Loucy (cell line): ENCODE results near the gene IRAK3.

Experiments used
- H2AFZ ChIP-seq: fragments of 200-600 bp; sonication (generic); 2 replicates; pipeline ENCODE4 v1.6.0; 2016; ENCODE audit warnings: antibody characterized with exemption, mild to moderate bottlenecking, low read length, moderate library complexity
- H3F3A ChIP-seq: fragments of 200-600 bp; 2 replicates; pipeline ENCODE4 v1.6.0; 2016; ENCODE audit warnings: antibody characterized with exemption, low read depth, mild to moderate bottlenecking
- H3K27me3 ChIP-seq: fragments of 200-600 bp; sonication (generic); 2 replicates; pipeline ENCODE4 v1.6.1; 2014; ENCODE audit warnings: low read length, mild to moderate bottlenecking; ENCODE audit not compliant: insufficient read depth, poor library complexity, severe bottlenecking
- H3K36me3 ChIP-seq: fragments of 200-600 bp; sonication (generic); 2 replicates; pipeline ENCODE4 v1.6.1; 2016; ENCODE audit warnings: low read length; ENCODE audit not compliant: insufficient read depth
- H3K4me1 ChIP-seq: fragments of 200-600 bp; sonication (generic); 2 replicates; pipeline ENCODE4 v1.5.1; 2014; ENCODE audit warnings: low read length, mild to moderate bottlenecking; ENCODE audit not compliant: insufficient read depth, poor library complexity, severe bottlenecking
- H3K4me2 ChIP-seq: fragments of 200-600 bp; sonication (generic); 2 replicates; pipeline ENCODE4 v1.6.0; 2014; ENCODE audit warnings: antibody characterized with exemption, low read length, low read depth, mild to moderate bottlenecking; ENCODE audit not compliant: poor library complexity, severe bottlenecking
- H3K4me3 ChIP-seq: fragments of 200-600 bp; sonication (generic); 2 replicates; pipeline ENCODE4 v1.5.1; 2014; ENCODE audit warnings: low read length, mild to moderate bottlenecking, mixed read lengths; ENCODE audit not compliant: poor library complexity, severe bottlenecking
- H3K79me2 ChIP-seq: fragments of 200-600 bp; sonication (generic); 2 replicates; pipeline ENCODE4 v1.6.1; 2014; ENCODE audit warnings: low read length; ENCODE audit not compliant: insufficient read depth
- H3K9ac ChIP-seq: fragments of 200-600 bp; sonication (generic); 2 replicates; pipeline ENCODE4 v1.6.0; 2014; ENCODE audit warnings: mild to moderate bottlenecking, low read depth, low read length, moderate library complexity; ENCODE audit not compliant: poor library complexity, severe bottlenecking
- H3K9me2 ChIP-seq: fragments of 200-600 bp; sonication (generic); replicated peaks from 2 replicates; pipeline ENCODE4 v1.6.1; 2016; ENCODE audit warnings: low read depth, low read length, mixed read lengths
- H3K9me3 ChIP-seq: fragments of 200-600 bp; sonication (generic); 2 replicates; pipeline ENCODE4 v1.6.1; 2014; ENCODE audit warnings: mild to moderate bottlenecking, antibody characterized with exemption, low read length, low read depth; ENCODE audit not compliant: insufficient read depth
- H4K20me1 ChIP-seq: fragments of 200-600 bp; sonication (generic); 2 replicates; pipeline ENCODE4 v1.6.0; 2014; ENCODE audit warnings: antibody characterized with exemption, low read length, mild to moderate bottlenecking; ENCODE audit not compliant: insufficient read depth, poor library complexity, severe bottlenecking
- CTCF ChIP-seq: fragments of 200-600 bp; sonication (generic); conservative IDR thresholded peaks from 2 replicates; pipeline ENCODE4 v1.5.1; 2014; ENCODE audit warnings: mild to moderate bottlenecking, antibody characterized with exemption, low read length
- EZH2phosphoT487 ChIP-seq: fragments of 200-600 bp; IDR thresholded peaks from 2 replicates; pipeline ENCODE4 v1.6.1; 2018; ENCODE audit warnings: antibody characterized with exemption, mild to moderate bottlenecking, moderate library complexity, borderline replicate concordance

IRAK3 gene

GRCh38 chr12:66191547-66192126 lies 2.6 kb downstream of the IRAK3 start:
- TF ChIP-seq EZH2phosphoT487, result no peak
- TF ChIP-seq CTCF, result no peak
- no peaks in the 10 kb centered on the region for H3F3A ChIP-seq
- H2AFZ ChIP-seq, result no peak overlapping the region
- no peaks in the 10 kb centered on the region for H4K20me1 ChIP-seq
- H3K9ac ChIP-seq, result no peak overlapping the region
- H3K27me3 ChIP-seq, result no peaks in the 10 kb centered on the region
- H3K36me3 ChIP-seq, result no peaks in the 10 kb centered on the region
- H3K9me2 ChIP-seq, result no peaks in the 10 kb centered on the region
- H3K4me1 ChIP-seq, result no peaks in the 10 kb centered on the region
- no peaks in the 10 kb centered on the region for H3K9me3 ChIP-seq
- no peaks in the 10 kb centered on the region for H3K79me2 ChIP-seq
- no peak overlapping the region for H3K4me3 ChIP-seq
- H3K4me2 ChIP-seq, result no peak overlapping the region

- Histone ChIP-seq H3F3A (no peaks in the 10 kb centered on the region), H3K9ac (no peak overlapping the region), H3K36me3 (no peaks in the 10 kb centered on the region), H3K4me3 (no peak overlapping the region), H3K9me2 (no peaks in the 10 kb centered on the region), H3K4me1 (no peaks in the 10 kb centered on the region), H3K4me2 (no peak overlapping the region), H3K79me2 (no peaks in the 10 kb centered on the region), H2AFZ (no peak overlapping the region), H3K9me3 (no peaks in the 10 kb centered on the region), H4K20me1 (no peaks in the 10 kb centered on the region), H3K27me3 (no peaks in the 10 kb centered on the region)
- TF ChIP-seq EZH2phosphoT487, result no peak
- no peak for TF ChIP-seq CTCF
Observed at GRCh38 chr12:66194122-66194521, 5.1 kb downstream of the IRAK3 start.

GRCh38 chr12:66195242-66195641 lies 6.2 kb downstream of the IRAK3 start:
- H3K9ac ChIP-seq, result no peak overlapping the region
- H3K4me1 ChIP-seq, result no peaks in the 10 kb centered on the region
- H3K27me3 ChIP-seq, result no peaks in the 10 kb centered on the region
- TF ChIP-seq CTCF, result no peak
- TF ChIP-seq EZH2phosphoT487, result no peak
- no peaks in the 10 kb centered on the region for H4K20me1 ChIP-seq
- no peaks in the 10 kb centered on the region for H3K9me3 ChIP-seq
- H3K4me2 ChIP-seq, result no peak overlapping the region
- no peak overlapping the region for H3K4me3 ChIP-seq
- H3K79me2 ChIP-seq, result no peaks in the 10 kb centered on the region
- no peak overlapping the region for H2AFZ ChIP-seq
- no peaks in the 10 kb centered on the region for H3K36me3 ChIP-seq
- no peaks in the 10 kb centered on the region for H3F3A ChIP-seq
- H3K9me2 ChIP-seq, result no peaks in the 10 kb centered on the region
